OCI-LY3 (cell line): ENCODE data around the gene EIF2B5.

Experiments
- H2AFZ ChIP-seq: fragments of 200-600, 300-600 bp; shearing (Covaris generic); 2 replicates; pipeline ENCODE4 v1.6.0; 2014; ENCODE audit warnings: antibody characterized with exemption, low read depth, low read length
- H3K27ac ChIP-seq: fragments of 200-600, 300-600 bp; sonication (generic); 2 replicates; pipeline ENCODE4 v1.5.1; 2014; ENCODE audit warnings: mild to moderate bottlenecking, low read length, moderate library complexity, mixed read lengths
- H3K27me3 ChIP-seq: fragments of 200-600, 300-600 bp; sonication (generic); 2 replicates; pipeline ENCODE4 v1.6.1; 2014; ENCODE audit warnings: low read depth, low read length, mixed read lengths
- H3K36me3 ChIP-seq: fragments of 200-600, 300-600 bp; sonication (generic); replicated peaks from 2 replicates; pipeline ENCODE3; 2014; ENCODE audit warnings: low read depth, low read length, mixed read lengths
- H3K4me1 ChIP-seq: fragments of 300-600, 200-600 bp; sonication (generic); 2 replicates; pipeline ENCODE4 v1.6.1; 2014; ENCODE audit warnings: low read length, mixed read lengths
- H3K4me2 ChIP-seq: fragments of 200-600, 300-600 bp; sonication (generic); 2 replicates; pipeline ENCODE4 v1.6.1; 2014; ENCODE audit warnings: low read length, mixed read lengths
- H3K4me3 ChIP-seq: fragments of 300-600, 200-600 bp; sonication (generic); 2 replicates; pipeline ENCODE4 v1.5.1; 2014; ENCODE audit warnings: antibody characterized with exemption, mild to moderate bottlenecking, low read length, moderate library complexity
- H3K79me2 ChIP-seq: fragments of 300-600, 200-600 bp; shearing (Covaris generic); 2 replicates; pipeline ENCODE4 v1.6.1; 2014; ENCODE audit warnings: mild to moderate bottlenecking, low read length, mixed read lengths
- H3K9ac ChIP-seq: fragments of 300-600, 200-600 bp; shearing (Covaris generic); 2 replicates; pipeline ENCODE4 v1.6.0; 2014; ENCODE audit warnings: mild to moderate bottlenecking, low read length, moderate library complexity
- H3K9me3 ChIP-seq: fragments of 200-600, 300-600 bp; shearing (Covaris generic); 2 replicates; pipeline ENCODE4 v1.6.1; 2014; ENCODE audit warnings: low read length, mixed read lengths; ENCODE audit not compliant: insufficient read depth
- H4K20me1 ChIP-seq: fragments of 200-600, 300-600 bp; sonication (generic); 2 replicates; pipeline ENCODE4 v1.6.1; 2016; ENCODE audit warnings: low read length, mixed read lengths; ENCODE audit not compliant: insufficient read depth
- CTCF ChIP-seq: fragments of 200-600, 300-600 bp; sonication (generic); IDR thresholded peaks from 2 replicates; pipeline ENCODE4 v1.5.1; 2014; ENCODE audit warnings: antibody characterized with exemption, low read length, low read depth
- EZH2phosphoT487 ChIP-seq: fragments of 200-600 bp; shearing (Covaris generic); IDR thresholded peaks from 2 replicates; pipeline ENCODE4 v1.6.1; 2018; ENCODE audit warnings: antibody characterized with exemption, mixed run types, low read depth

Gene EIF2B5

GRCh38 chr3:184178521-184179138 lies 43.5 kb downstream of the EIF2B5 start:
- Histone ChIP-seq H3K4me1 (peaks cover 23% of the 10 kb centered on the region), H3K79me2 (peaks cover 25% of the 10 kb centered on the region), H3K36me3 (peaks cover 44% of the 10 kb centered on the region), H3K9me3 (no peaks in the 10 kb centered on the region), H3K9ac (no peak overlapping the region), H4K20me1 (no peaks in the 10 kb centered on the region), H2AFZ (no peak overlapping the region), H3K4me3 (no peak overlapping the region), H3K27me3 (no peaks in the 10 kb centered on the region), H3K27ac (no peak overlapping the region), H3K4me2 (no peak overlapping the region)
- TF ChIP-seq CTCF (no peak), EZH2phosphoT487 (no peak)

GRCh38 chr3:184180165-184180564 lies 45.0 kb downstream of the EIF2B5 start:
- Histone ChIP-seq H3K4me3 (no peak overlapping the region), H3K36me3 (peaks cover 51% of the 10 kb centered on the region), H3K4me1 (peaks cover 23% of the 10 kb centered on the region), H2AFZ (no peak overlapping the region), H3K79me2 (peaks cover 21% of the 10 kb centered on the region), H3K27me3 (no peaks in the 10 kb centered on the region), H3K9ac (no peak overlapping the region), H3K27ac (no peak overlapping the region), H3K4me2 (no peak overlapping the region), H4K20me1 (no peaks in the 10 kb centered on the region), H3K9me3 (no peaks in the 10 kb centered on the region)
- TF ChIP-seq CTCF, result no peak
- TF ChIP-seq EZH2phosphoT487, result no peak

GRCh38 chr3:184181596-184181995 lies 46.4 kb downstream of the EIF2B5 start:
- no peak overlapping the region for H2AFZ ChIP-seq
- TF ChIP-seq EZH2phosphoT487, result no peak
- TF ChIP-seq CTCF, result no peak
- no peak overlapping the region for H3K4me3 ChIP-seq
- peaks cover 17% of the 10 kb centered on the region for H3K4me1 ChIP-seq
- H3K4me2 ChIP-seq, result no peak overlapping the region
- H3K9me3 ChIP-seq, result no peaks in the 10 kb centered on the region
- H3K36me3 ChIP-seq, result peaks cover 51% of the 10 kb centered on the region
- peaks cover 13% of the 10 kb centered on the region for H3K79me2 ChIP-seq
- no peak overlapping the region for H3K9ac ChIP-seq
- H3K27ac ChIP-seq, result no peak overlapping the region
- no peaks in the 10 kb centered on the region for H3K27me3 ChIP-seq
- H4K20me1 ChIP-seq, result no peaks in the 10 kb centered on the region; the same call in 1 of the 2 replicates

GRCh38 chr3:184183679-184184078 lies 48.5 kb downstream of the EIF2B5 start:
- Histone ChIP-seq H2AFZ (no peak overlapping the region), H4K20me1 (peaks cover 9% of the 10 kb centered on the region), H3K27ac (no peak overlapping the region), H3K36me3 (peaks cover 44% of the 10 kb centered on the region), H3K4me3 (no peak overlapping the region), H3K9ac (no peak overlapping the region), H3K79me2 (peaks cover 26% of the 10 kb centered on the region), H3K4me1 (peaks cover 16% of the 10 kb centered on the region), H3K4me2 (no peak overlapping the region), H3K27me3 (no peaks in the 10 kb centered on the region), H3K9me3 (no peaks in the 10 kb centered on the region)
- TF ChIP-seq EZH2phosphoT487 (no peak), CTCF (no peak)
